Type B pancreatic cell (in vitro differentiated cells): ENCODE data around the gene PPP1R13L. TPM values are rescaled to one million over a fixed set of nuclear protein-coding genes. Genes with fewer than 3 reads are reported as not detected.
"Not testable (repeated sequence)": the region's sequence is repeated elsewhere in the genome, so short reads cannot be mapped to it uniquely, and the experiment has no call there.

Experiments
- DNase-seq: peaks from one replicate; pipeline ENCODE4 v3.0.0; 2021; ENCODE audit warnings: mixed read lengths; ENCODE audit not compliant: unreplicated experiment; ENCODE audit errors: extremely low spot score
- H3K27ac Mint-ChIP-seq: 2 replicates; pipeline ENCODE4 v1.8.0; 2021; ENCODE audit warnings: mild to moderate bottlenecking, mixed read lengths
- H3K27me3 Mint-ChIP-seq: 2 replicates; pipeline ENCODE4 v1.8.0; 2021; ENCODE audit warnings: mixed read lengths
- H3K36me3 Mint-ChIP-seq: 2 replicates; pipeline ENCODE4 v1.8.0; 2021; ENCODE audit warnings: mixed read lengths
- H3K4me1 Mint-ChIP-seq: one replicate; pipeline ENCODE4 v1.8.0; 2021; ENCODE audit warnings: mixed read lengths; ENCODE audit not compliant: unreplicated experiment
- H3K4me3 Mint-ChIP-seq: 2 replicates; pipeline ENCODE4 v1.8.0; 2021; ENCODE audit warnings: mild to moderate bottlenecking, mixed read lengths
- H3K9me3 Mint-ChIP-seq: 2 replicates; pipeline ENCODE4 v1.8.0; 2021; ENCODE audit warnings: mixed read lengths
- CTCF ChIP-seq: fragments of 200-600 bp; sonication (generic); conservative IDR thresholded peaks from 2 replicates; pipeline ENCODE4 v1.5.0; 2021; ENCODE audit warnings: antibody characterized with exemption, mild to moderate bottlenecking
- total RNA-seq: library from RNA; stranded (reverse); gene quantifications from 2 replicates; pipeline ENCODE4 v1.2.1, GENCODE V29; 2021; ENCODE audit warnings: low replicate concordance

PPP1R13L gene
- total RNA-seq, 1 donor from 2014 or later = 38.6 TPM

GRCh38 chr19:45342911-45343310 is 62.0 kb downstream of the PPP1R13L start:
- no peaks in the 10 kb centered on the region for H3K36me3 Mint-ChIP-seq
- no peak overlapping the region for H3K4me3 Mint-ChIP-seq
- H3K27me3 Mint-ChIP-seq = peaks cover 33% of the 10 kb centered on the region
- DNase-seq = no peak
- no peak for TF ChIP-seq CTCF
- no peaks in the 10 kb centered on the region for H3K9me3 Mint-ChIP-seq
- H3K4me1 Mint-ChIP-seq = no peaks in the 10 kb centered on the region
- H3K27ac Mint-ChIP-seq = no peak overlapping the region

GRCh38 chr19:45340899-45341453 is 63.9 kb downstream of the PPP1R13L start:
- Mint-ChIP-seq H3K27me3 (peaks cover 31% of the 10 kb centered on the region), H3K4me1 (no peaks in the 10 kb centered on the region), H3K9me3 (no peaks in the 10 kb centered on the region), H3K36me3 (no peaks in the 10 kb centered on the region), H3K27ac (no peak overlapping the region), H3K4me3 (no peak overlapping the region)
- no peak for TF ChIP-seq CTCF
- no peak for DNase-seq

DNA sequence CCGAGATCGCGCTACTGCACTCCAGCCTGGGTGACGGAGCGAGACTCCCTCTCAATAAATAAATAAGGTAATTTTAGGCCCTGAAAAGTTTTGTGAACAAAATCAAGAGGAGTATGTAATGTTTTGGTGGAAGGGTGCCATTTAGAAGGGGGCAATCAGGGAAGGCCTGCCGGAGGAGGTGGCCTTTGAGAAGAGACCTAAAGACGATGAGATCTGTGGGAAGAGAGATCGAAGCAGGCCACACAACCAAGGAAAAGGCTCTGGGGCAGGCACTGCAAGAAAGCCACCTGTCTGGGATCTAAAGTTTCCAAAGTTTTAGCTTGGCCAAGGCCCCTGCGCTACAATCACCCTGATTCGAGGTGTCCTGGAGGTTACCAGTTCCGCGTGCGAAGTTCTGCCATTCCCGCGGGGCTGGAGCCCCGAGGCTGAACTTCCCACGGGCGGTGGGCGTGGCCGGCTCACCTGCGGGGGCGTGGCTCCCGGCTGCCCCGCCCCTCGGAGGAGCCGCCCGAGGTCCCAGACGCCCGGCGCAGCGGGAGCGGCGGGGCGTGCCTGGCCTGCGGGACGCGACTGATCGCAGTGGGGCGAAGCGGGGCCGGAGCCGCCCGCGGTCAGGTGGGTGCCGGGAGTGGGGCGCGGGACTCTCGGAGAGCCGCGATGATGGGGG is 64.5 kb downstream of the PPP1R13L start, which contains the start of gene KLC3:
KLC3 (plus strand) TSS at position 519 of the 667 bp plus-strand sequence. CDS start 4,792 bp downstream, outside the sequence.
- TF ChIP-seq CTCF = no peak
- Mint-ChIP-seq H3K27ac (peak within 1 kb of the TSS; percentile 39), H3K9me3 (no peaks in the 10 kb centered on the region), H3K4me3 (peak within 1 kb of the TSS; percentile 83), H3K4me1 (no peaks in the 10 kb centered on the region), H3K27me3 (peaks cover 28% of the 10 kb centered on the region), H3K36me3 (no peaks in the 10 kb centered on the region)
- DNase-seq = no peak

DNA sequence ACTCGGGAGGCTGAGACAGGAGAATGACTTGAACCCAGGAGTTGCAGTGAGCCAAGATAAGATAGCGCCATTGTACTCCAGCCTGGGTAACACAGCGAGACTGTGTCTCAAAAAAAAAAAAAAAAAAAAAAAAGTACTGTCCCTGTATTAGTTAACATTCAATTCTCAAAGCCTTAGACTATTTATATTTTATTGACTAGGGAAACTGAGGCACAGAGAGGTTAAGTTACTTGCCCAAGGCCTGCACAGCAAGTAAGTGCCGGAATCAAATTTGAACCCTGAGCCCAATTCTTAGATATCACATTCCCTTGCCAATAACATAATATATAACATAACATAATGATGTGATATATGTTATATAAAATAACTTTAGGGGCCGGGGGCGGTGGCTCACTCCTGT is 65.2 kb downstream of the PPP1R13L start:
- Mint-ChIP-seq H3K4me3 (no peak overlapping the region), H3K27me3 (peaks cover 25% of the 10 kb centered on the region), H3K27ac (no peak overlapping the region), H3K9me3 (no peaks in the 10 kb centered on the region), H3K4me1 (no peaks in the 10 kb centered on the region), H3K36me3 (no peaks in the 10 kb centered on the region)
- DNase-seq = no peak
- no peak for TF ChIP-seq CTCF

DNA sequence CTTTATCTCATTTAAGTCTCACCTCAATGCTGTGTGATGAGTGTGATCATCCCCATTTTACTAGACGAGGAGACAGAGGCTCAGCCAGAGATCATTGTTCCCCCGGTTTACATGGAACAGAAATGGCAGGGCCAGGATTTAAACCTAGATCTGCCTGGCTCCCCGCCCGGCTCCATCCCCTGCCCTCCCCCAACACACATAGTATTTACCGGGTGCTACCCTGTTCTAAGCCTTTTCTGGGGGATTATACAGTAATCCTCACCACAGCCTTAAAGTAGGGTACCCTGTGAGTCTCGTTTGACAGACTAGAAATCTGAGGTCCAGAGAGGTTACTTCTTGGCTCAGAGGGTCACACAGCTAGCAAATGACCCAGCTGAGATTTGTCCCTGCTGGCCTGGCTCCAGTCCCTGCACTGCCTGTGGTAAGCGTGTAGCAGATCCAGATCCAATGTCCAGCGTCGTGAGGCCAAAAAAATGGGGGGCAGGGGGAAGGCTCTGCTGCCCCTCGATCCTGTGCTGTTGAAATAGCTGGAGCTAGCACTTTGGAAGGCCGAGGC is 68.1 kb downstream of the PPP1R13L start:
- no peak overlapping the region for H3K4me3 Mint-ChIP-seq
- H3K9me3 Mint-ChIP-seq = no peaks in the 10 kb centered on the region
- no peaks in the 10 kb centered on the region for H3K36me3 Mint-ChIP-seq

GRCh38 chr19:45334881-45335280 is 70.0 kb downstream of the PPP1R13L start:
- not testable (repeated sequence) for H3K4me1 Mint-ChIP-seq, H3K36me3 Mint-ChIP-seq, DNase-seq, H3K4me3 Mint-ChIP-seq, H3K27ac Mint-ChIP-seq, H3K9me3 Mint-ChIP-seq
- H3K27me3 Mint-ChIP-seq = peaks cover 11% of the 10 kb centered on the region

More for the DNA sequence above, 68.1 kb downstream of the PPP1R13L start:
- no peak for TF ChIP-seq CTCF
- Mint-ChIP-seq H3K27me3 (peaks cover 17% of the 10 kb centered on the region), H3K4me1 (no peaks in the 10 kb centered on the region), H3K27ac (no peak overlapping the region)
- no peak for DNase-seq
